Measurements from ENCODE around the gene RNF166. TPM values are rescaled to one million over a fixed set of nuclear protein-coding genes. Genes with fewer than 3 reads are reported as not detected.
A peak's percentile ranks its signal among the peaks of the same experiment; 100 is the strongest.

RNF166 gene
- total RNA-seq, 1 experiment from 2014 or later = 36.3 TPM

- H3K9me3 ChIP-seq (ENCODE audit: low read depth, low read length, poor library complexity, severe bottlenecking) = no peaks in the 10 kb centered on the region
- intact Hi-C loops (cut with micrococcal nuclease; ENCODE audit: unreplicated experiment) = no loop called here
- no peak overlapping the region for H3K4me3 ChIP-seq (ENCODE audit: low read depth, low read length, poor library complexity, severe bottlenecking)
- no peak overlapping the region for H3K27ac ChIP-seq (ENCODE audit: low read depth, low read length, poor library complexity, severe bottlenecking)
- CTCF ChIA-PET = no interaction called here
- TF ChIP-seq CTCF (conservative IDR thresholded peaks at IDR 0.05; ENCODE audit: low read depth, low read length) (no peak), EZH2 (IDR thresholded peaks at IDR 0.05; ENCODE audit: borderline replicate concordance, low read depth, low read length, poor library complexity, severe bottlenecking) (no peak)
- no peaks in the 10 kb centered on the region for H3K36me3 ChIP-seq (ENCODE audit: insufficient read depth, low read length, poor library complexity, severe bottlenecking)
- BruUV-seq (replicated peaks) = no TSS peak
- H3K4me1 ChIP-seq (ENCODE audit: insufficient read depth, low read length, poor library complexity, severe bottlenecking) = no peaks in the 10 kb centered on the region
- POLR2A ChIA-PET (ENCODE audit: low non-redundant PET) = no interaction called here
- H3K27me3 ChIP-seq (replicated peaks; ENCODE audit: insufficient read depth, low read depth, low read length, poor library complexity) = no peaks in the 10 kb centered on the region
- DNase-seq (ENCODE audit: low spot score) = no peak
Measured at GRCh38 chr16:88676502-88677242, 29.5 kb downstream of the RNF166 start.

- POLR2A ChIA-PET (ENCODE audit: low non-redundant PET) = no interaction called here
- H3K36me3 ChIP-seq (ENCODE audit: insufficient read depth, low read length, poor library complexity, severe bottlenecking) = no peaks in the 10 kb centered on the region
- TF ChIP-seq CTCF (conservative IDR thresholded peaks at IDR 0.05; ENCODE audit: low read depth, low read length) (no peak), EZH2 (IDR thresholded peaks at IDR 0.05; ENCODE audit: borderline replicate concordance, low read depth, low read length, poor library complexity, severe bottlenecking) (no peak)
- H3K4me1 ChIP-seq (ENCODE audit: insufficient read depth, low read length, poor library complexity, severe bottlenecking) = no peaks in the 10 kb centered on the region
- no TSS peak for BruUV-seq (replicated peaks)
- no peak overlapping the region for H3K4me3 ChIP-seq (ENCODE audit: low read depth, low read length, poor library complexity, severe bottlenecking)
- H3K27ac ChIP-seq (ENCODE audit: low read depth, low read length, poor library complexity, severe bottlenecking) = no peak overlapping the region
- CTCF ChIA-PET = no interaction called here
- no peak for DNase-seq (ENCODE audit: low spot score)
- H3K9me3 ChIP-seq (ENCODE audit: low read depth, low read length, poor library complexity, severe bottlenecking) = no peaks in the 10 kb centered on the region
- H3K27me3 ChIP-seq (replicated peaks; ENCODE audit: insufficient read depth, low read depth, low read length, poor library complexity) = no peaks in the 10 kb centered on the region
- intact Hi-C loops (cut with micrococcal nuclease; ENCODE audit: unreplicated experiment) = no loop called here
Measured at GRCh38 chr16:88673716-88674379, 32.4 kb downstream of the RNF166 start.

GRCh38 chr16:88672776-88673175, 33.4 kb downstream of the RNF166 start:
- POLR2A ChIA-PET (ENCODE audit: low non-redundant PET) = interaction anchor here (0.5 kb wide), 1 partner anchor 552 kb away, joined by 7 read pairs; no protein-coding TSS in a partner anchor
- no peaks in the 10 kb centered on the region for H3K9me3 ChIP-seq (ENCODE audit: low read depth, low read length, poor library complexity, severe bottlenecking)
- BruUV-seq (replicated peaks) = no TSS peak
- intact Hi-C loops (cut with micrococcal nuclease; ENCODE audit: unreplicated experiment) = no loop called here
- H3K4me1 ChIP-seq (ENCODE audit: insufficient read depth, low read length, poor library complexity, severe bottlenecking) = no peaks in the 10 kb centered on the region
- DNase-seq (ENCODE audit: low spot score) = peak; percentile 45
- CTCF ChIA-PET = interaction anchor here (0.6 to 1.2 kb wide), 4 partner anchors 13 to 574 kb away, joined by 3 to 11 read pairs (median 4); no protein-coding TSS in a partner anchor
- H3K4me3 ChIP-seq (ENCODE audit: low read depth, low read length, poor library complexity, severe bottlenecking) = no peak overlapping the region
- no peak overlapping the region for H3K27ac ChIP-seq (ENCODE audit: low read depth, low read length, poor library complexity, severe bottlenecking)
- TF ChIP-seq EZH2 (IDR thresholded peaks at IDR 0.05; ENCODE audit: borderline replicate concordance, low read depth, low read length, poor library complexity, severe bottlenecking) = no peak
- peak; percentile 59 for TF ChIP-seq CTCF (conservative IDR thresholded peaks at IDR 0.05; ENCODE audit: low read depth, low read length)
- H3K36me3 ChIP-seq (ENCODE audit: insufficient read depth, low read length, poor library complexity, severe bottlenecking) = no peaks in the 10 kb centered on the region
- no peaks in the 10 kb centered on the region for H3K27me3 ChIP-seq (replicated peaks; ENCODE audit: insufficient read depth, low read depth, low read length, poor library complexity)
